Left hindlimb (tissue), 1 donor: Measurements from ENCODE around the gene SMURF1.

Source experiments
- DNase-seq: peaks from one replicate; pipeline ENCODE4 v3.0.0-alpha.2; 2018

Gene SMURF1

DNA sequence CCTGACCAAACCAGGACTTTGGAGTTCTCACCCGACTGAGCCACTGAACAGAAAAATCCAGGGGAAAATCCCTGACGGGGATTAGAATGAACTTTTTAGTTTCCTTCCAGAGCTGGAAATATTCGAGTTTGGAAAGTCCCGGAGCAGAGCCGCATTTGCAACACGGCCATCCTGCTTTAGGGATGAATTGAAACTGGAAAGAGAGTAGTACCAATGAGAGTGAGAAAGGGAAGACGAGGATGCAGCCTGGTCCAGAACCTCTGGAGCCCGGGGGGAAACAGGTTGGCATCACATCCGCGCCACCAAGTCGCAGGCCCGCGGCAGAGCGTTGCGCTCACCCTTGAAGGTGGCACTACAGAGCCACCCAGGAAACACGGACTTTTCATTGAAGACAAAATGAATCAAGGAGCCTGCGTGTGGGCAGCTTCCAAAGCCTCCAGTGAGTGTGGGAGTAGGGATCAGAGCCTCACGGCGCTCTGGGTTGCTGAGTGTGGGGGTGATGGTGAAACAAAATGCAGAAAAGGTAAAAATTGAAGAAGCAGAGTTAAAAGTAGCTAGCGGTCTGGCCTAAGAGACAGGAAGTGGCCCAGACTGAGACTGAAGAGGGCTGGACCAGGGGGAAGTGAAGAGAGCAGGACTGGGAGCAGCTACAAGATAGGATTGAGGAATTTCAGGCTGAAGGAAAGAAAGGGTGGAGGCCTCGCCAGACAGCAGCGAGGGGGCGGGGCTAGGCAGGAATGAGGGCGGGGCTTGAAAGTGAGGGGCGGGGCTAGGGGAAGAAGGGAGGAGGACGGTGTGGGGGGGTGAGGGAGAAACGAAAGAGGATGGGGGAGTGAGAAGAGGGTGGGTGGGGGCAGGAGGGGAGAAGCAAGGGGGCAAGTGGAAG, 1.8 kb downstream of the SMURF1 start:
- peak; percentile 85 for DNase-seq

DNA sequence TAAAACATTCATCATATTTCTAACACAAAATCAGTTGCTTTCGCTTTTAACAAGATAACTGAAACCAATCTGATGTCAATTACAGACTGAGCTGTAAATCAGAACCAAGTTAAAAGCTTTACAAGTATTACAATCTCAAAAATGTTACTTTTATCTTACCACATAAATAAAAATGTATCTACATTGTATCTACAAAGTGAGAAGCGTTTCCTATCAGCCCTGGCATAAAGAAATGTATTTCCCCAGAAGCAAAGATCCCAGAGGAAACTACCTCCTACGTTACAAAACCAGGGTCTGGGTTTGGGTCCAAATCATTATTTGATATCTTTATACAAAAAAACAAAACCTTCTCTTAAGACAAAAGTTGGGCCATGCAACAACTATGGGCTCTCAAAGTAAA, 2.6 kb downstream of the SMURF1 start:
- no peak for DNase-seq

DNA sequence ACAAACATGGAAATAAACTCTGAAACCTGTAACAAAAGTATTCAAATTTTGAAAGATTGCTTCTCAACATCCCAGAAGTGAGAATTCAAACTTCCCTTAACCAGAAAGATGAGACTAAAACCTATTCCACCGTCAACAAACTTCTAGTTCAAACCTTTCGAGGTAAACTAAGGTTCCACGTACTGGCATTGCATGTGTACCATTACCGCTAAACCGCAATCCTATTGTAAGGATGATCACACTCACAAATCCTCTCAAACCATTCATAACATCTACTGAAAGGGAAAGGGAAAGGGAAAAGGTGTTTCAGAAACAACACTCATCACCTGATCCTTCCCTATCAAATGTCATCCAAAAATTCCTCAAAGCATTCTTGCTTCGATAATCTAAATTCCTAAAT, 3.1 kb downstream of the SMURF1 start:
- DNase-seq = no peak

DNA sequence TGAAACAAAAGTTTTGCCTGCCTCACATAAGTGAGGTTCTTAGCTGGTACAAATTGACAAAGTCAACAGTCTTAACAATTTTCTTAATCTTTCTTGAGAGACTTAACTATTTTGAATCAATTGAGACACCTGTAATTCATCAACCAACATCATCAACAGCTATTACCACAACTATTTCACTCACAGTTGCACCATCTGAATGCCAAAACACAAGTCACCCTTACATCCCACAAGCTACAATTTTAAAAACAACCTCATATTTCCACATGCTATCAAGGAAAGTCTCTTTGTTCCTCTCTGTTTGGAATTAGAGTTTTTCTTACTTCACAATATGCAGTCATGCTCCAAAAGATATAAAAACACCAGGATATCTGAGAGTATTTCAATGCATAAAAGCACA, 4.9 kb downstream of the SMURF1 start:
- no peak for DNase-seq

DNA sequence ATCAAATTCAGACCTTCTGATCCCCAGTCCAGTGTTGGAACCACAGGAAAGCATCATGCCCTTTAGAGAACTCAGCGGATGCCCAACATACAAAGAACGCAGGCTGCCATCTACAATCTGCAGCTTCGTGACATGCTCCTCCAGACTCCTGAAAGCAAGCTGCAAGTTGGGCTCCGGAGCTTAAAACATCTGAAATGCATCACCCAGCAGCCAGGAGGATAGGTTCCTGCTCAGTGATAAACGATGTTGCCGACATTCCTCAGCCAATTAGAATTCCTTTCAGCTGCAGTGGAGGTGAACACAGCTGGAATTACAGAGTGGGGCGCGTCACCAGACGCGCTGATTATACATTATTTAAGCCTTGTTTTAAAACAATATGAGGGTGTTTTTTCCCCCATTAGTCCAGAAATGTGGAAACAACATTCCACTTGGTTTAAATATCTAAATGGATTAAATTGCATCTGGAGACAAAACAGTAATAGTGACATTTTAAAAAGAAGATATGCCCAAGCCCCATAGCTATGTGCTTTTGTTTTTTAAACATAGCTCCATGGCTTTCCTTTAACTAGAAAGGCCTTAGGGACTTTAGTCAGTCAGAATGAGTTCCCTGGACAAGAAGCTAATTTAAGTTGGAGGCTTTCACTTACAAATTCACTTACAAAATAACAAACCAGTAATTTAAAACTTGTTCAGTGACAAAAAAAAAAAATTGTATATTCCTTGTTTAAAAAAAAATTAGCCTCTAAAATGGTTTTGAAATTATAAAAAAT, 6.3 kb downstream of the SMURF1 start:
- DNase-seq = no peak

DNA sequence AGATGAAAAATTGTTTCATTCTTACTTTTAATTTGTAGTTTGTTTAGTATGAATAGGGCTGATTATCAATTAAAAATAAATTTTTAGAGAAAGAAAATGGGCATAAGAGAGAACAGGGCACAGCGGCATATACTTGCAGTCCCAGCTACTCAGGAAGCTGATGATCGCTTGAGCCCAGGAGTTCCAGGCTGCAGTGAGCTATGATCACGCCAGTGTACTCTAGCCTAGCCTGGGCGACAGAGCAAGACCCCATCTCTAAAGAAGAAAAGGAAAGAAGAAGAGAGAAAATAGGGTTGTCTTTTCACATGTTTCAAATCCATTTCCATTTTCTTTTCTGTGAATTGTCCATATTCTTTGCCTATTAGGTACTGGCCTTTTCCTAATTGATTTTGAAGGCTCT, 8.0 kb downstream of the SMURF1 start:
- no peak for DNase-seq

DNA sequence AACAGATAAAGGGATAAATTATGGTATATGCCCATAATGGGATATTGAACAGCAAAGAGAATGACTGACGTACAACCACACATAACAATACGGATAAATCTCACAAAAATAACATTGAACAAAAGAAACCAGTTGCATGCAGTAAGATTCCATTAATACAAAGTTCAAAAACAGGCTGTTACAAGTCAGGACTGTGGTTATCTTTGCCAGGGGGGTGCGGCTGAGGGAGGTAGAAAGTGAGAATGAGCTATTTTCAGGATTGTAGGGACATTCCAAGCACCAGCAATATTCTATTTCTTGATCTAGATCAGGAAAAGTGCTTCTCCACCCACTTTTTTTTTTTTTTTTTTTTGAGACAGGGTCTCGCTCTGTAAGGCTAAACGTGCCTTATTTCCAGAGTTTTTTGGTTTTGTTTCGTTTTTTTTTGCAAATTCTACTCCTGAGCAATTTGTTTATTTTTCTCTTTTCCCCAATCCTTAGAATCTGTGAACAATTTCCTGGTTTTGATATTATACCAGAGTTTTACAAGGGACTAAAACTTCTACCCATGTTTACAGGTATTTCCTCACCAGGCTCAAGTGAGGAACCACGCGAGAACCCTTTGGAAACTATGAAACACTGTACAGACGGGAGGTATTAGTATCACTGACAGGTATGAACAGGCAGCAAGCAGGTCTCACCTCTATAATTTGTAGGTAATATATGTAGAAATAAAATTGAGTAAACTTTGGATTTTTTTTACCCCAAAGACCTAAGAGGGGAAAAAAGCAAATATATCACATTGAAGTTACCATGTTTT, 9.9 kb downstream of the SMURF1 start:
- DNase-seq = no peak

DNA sequence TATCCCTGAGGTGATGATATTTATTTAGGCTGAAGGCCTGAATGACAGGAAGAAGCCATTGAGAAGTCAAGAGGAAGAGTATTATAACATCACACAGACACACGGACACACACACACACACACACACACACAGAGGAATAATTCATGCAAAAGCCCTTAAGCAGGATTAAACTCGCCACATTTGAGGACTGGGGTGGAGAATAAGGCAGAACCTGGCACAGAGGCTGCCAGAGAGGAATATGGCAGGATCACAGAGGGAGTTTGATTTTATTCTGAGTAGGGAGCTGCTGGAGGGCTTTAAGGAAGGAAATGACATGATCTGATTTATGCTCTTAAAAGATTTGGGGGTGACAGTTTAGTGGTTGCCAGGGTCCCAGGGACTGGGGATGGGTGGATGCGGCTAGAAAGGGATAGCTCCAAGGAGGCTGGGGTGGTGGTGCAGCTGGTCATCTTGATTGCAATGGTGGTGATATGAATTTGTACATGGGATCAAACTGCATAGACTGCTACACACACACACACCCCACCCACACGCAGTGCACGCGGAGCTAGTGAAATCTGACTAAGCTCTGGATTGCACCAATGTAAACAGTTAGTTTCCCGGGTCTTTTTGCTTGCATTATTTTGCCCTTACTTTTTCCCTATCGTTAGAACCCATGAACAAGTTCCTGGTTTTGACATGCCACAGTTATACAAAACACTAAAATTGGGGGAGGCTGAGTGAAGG, 11.2 kb downstream of the SMURF1 start:
- no peak for DNase-seq

DNA sequence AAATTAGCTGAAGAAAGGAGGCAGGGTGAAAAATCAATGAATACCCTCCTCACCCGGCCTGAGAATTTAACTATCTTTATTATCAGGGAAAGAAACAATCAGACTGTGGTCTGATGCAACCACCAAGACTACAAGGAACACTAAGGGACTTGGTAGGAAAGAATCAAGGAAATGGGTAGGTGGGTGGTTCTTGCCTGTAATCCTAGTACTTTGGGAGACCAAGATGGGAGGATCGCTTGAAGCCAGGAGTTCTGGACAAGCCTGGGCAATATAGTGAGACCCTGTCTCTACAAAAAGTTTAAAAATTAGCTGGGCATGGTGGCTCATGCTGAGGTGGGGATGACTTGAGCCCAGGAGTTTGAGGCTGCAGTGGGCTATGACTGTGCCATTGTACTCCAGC, 12.6 kb downstream of the SMURF1 start:
- DNase-seq = no peak

DNA sequence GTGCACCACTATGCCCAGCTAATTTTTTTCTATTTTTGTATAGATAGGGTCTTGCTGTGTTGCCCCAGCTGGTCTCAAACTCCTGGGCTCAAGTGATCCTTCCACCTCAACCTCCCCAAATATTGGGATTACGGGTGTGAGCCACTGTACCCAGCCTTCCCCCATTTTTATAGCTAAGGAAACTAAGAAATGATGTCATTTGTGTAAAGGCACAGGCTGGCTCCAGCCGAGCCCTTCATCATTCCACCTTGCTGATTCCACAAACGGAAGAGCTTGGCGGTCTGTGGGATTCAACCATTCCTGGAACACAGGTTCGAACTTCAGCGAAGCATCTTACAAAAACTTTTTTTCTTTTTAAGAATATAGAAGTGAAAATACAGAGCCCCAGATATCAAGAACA, 14.4 kb downstream of the SMURF1 start:
- DNase-seq = no peak

DNA sequence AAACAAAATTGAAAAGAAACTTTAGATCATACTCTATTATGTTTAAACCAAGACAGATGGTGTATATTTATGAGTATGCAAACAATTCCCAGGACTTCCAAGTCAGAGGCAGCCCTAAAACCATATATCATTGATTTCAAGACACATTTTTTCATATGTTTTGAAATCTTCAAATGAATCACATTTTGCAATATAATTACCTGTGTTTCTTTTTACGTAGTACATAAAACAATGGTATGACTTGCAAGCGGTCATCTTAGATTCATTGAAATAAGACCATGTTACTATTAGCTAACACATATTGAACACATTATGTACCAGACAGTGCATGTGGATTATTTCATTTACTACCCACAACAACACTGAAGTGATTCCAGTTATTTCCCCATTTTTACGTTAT, 14.9 kb downstream of the SMURF1 start:
- DNase-seq = no peak

DNA sequence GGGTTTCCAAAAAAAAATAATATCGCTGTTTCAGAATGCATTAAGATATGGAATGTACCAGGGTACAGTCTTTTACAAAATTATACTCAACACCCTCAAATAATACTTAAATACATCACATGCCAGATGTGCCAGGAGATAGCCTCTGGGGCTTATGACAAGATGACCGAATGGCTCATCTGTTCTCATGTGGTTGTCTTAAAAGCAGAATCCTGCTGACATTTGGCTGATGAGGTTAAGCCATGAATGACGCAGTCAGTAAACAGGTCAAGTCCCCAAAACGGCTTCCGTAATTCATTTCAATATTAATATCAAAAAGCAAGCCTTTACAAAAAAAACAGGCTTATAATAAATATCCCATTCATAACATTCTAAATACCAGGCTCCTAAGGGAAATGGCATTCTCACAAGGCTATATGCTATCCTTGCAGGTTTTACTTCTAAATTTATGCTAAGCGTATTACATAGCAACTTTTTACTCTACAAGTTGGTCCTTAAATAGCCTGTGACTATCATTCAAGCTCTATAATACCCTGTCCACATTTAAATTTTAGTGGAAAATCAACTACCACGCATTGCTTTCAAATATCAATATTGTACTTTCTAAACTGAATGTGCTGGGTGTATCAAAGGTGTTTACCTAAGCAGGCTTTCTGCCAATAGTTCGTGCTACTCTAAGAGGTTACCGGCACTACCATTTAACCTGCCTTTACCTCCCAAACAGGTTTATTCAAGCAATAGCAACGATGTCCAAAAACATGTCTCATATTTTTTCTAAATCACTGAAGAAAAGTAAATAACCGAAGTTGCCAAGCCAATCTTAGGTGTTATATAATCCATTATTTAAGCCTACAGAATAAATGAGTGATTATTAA, 15.6 kb downstream of the SMURF1 start:
- no peak for DNase-seq

DNA sequence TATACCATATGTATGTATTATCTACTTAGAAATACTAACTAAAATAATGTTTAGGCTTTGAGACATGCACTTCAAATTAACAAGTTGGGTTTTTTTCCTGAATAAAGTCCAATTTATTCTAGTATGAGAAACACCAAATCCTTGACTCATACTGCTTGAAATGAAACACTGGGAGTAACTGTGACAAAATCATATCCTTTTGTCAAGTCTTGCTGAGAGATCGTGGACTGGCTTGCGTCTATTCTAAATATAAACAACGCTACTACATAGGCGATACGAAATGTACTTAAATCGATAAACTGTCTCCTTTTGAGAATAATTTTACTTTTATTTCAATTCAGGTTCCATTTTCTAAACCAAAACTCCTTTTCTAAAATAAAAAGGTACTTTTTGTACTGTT, 16.3 kb downstream of the SMURF1 start:
- no peak for DNase-seq

DNA sequence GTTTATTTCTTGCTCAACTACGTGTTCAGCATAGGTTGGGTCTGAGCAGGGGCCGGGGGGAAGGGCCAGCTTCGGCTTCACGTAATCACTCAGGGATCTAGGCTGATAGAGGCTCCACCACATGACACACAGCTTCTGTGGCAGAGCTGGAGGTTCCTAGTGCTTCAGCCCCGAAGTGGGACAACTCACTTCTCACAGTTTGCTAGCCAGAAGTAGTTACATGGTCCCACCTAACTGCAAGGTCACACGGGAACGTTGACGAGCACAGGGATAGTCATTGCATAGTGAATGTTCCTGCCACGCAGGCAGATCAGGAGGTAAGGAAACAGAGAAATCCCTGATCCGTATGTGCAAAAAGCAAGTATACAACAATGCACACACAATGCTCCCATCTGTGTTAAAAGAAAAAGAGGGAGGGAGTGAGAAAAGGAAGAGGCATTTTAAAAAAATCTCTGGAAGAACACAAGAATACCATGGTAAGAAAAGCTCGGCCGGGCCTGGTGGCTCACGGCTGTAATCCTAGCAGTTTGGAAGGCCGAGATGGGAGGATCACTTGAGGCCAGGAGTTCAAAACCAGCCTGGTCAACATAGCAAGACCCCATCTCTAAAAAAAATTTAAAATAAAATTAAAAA, 16.9 kb downstream of the SMURF1 start:
- no peak for DNase-seq

DNA sequence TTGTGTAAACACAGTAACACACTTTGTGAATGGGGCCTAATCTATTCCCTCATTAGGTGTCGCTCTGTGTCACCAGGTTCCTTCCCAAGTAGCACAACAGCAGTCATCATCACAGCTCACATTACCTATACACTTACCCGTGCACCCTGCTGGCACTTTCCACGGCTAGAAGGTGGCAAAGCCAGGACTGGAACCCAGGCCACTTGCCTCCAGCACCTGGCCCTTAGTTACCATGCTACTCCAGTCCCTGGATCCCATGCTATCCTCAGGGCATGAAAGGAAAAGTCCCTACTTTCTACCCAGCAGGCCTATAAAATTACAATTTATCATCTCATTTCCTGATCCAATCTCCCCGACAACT, 18.4 kb downstream of the SMURF1 start:
- DNase-seq = no peak

DNA sequence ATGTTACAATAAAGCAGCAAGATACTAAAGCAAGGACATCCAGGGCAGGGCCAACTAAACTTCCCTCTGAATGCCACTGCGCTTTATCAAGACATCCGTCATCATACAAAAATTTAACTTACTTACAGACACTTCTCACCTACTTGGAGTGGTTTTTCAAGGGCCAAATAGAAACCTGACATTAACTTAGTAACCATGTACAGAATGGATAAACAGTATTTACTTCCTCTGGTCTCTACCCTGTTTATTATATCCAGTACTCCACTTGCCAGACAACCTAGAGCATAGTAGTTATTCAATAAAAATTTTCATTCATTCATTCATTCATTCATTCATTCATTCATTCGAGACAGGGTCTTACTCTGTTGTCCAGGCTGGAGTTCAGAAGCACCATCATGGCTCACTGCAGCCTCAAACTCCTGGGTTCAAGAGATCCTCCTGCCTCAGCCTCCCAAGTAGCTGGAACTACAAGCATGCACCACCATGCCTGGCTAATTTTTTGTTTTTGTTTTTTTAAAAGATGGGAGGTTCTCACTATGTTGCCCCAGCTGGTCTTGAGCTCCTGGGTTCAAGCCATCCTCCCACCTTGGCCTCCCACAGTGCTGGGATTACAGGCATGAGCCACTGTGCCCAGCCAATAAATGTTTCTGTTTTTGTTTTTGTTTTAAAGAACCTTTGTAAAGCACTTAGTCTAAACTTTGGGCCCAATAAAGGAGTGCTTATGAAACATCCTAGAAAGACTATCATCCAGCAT, 19.0 kb downstream of the SMURF1 start:
- DNase-seq = no peak

DNA sequence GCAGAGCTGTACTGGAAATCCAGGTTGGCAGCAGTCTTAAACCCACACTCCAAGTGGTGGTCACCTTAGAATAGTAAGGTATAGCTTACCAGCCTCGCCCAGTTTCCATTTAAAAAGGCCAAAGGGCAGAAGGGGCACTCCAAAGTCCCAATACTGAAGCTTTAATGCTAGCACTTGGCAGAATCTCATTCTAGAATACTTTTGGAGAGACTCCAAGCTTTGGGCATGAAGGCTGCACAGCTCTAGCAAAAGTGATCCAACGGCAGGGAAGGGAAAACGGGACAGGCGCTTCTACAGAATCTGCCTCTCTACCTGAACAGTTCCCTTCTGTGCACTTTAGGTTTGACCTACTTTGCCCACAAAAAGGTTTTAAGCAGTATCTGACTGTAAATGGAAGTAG, 19.7 kb downstream of the SMURF1 start:
- DNase-seq = no peak

DNA sequence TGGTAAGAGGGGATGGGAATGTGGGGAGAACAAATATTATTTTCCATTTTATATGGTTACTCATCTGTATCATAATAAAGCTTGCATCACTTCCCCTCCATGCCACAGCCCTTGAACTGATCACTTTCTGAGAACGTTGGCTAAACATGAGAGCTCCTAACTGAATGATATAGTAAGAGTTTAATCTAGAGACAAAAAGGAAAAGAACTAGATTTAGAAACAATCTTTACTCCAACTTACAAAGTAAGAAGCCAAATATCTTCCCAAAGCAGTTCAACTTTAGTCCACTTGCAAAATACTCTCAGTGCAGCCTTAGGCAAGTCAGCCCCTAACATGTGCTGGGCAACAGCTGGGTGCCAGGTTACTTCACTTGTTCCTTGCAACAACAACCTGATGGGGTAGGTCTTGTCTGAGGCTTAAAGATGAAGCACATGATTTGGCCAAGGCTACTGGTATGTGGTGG, 20.3 kb downstream of the SMURF1 start:
- DNase-seq = no peak

DNA sequence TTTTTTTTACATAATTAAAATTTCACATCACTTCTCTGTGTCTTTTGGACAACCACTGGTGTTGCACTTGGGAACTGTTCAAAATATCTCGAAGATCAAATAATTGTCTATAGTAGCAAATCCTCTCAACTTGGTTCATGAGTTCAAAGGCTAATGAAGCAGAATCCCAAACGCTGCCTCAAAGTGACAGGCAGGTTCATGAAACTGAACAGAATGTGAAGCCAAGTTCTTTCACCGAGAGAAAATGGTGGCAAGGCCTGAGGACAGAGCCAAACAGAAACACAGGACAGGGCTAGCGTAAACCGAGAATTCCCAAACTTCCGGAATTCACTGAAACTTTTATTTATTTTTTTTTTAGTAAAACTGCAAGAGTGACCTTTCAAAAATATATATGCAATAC, 21.1 kb downstream of the SMURF1 start:
- no peak for DNase-seq

DNA sequence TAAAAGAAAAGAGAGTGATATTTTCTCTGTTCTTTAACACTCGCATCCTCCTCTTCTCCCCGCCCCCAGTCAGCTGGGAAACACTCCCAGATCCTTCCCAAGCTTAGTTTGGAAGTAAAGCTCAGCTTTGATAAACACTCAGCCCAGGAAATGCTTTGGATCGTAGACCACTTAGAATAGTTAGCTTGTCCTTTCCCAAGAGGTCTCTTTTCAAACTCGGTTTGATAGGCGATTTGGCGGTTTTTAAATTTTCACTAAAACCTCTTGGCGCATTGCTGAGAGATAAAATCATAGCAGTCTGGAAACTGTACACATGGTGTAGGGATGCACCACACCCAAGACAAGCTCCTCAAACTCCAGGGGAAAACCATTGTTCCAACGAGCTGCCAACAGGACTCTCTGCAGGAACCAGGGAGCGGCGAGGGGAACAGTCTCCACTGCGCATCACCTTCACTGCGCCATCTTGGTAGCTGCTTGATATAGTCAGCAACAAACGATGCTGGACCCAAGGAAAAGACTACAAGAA, 22.3 kb downstream of the SMURF1 start:
- DNase-seq = no peak
